ENCODE results near the gene COL25A1.

COL25A1 gene

DNA sequence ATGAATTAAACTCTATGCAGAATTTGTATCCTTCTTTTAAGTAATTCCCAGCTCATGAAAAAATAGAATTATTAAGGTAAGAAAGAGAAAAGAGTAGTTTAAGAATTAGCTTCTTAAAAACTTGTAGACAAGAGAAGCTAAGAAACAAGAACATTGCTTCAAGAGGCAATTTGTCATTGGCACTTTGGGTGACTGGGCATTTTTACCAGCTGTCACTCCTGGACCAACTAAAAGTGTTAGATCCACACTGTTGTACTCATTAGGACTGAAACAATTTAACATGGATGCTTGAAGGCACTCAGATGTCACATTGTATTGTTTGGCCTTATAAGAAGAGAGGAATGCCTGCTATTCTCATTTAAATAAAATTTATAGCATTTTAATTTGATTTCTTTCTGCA, 7.4 kb downstream of the COL25A1 start:
- no peak for DNase-seq
- in situ Hi-C loops (cut with HindIII; ENCODE audit: low pct_ligation_motif_present, low pct_unique_long_range_greater_than_20kb, low sequenced_read_pairs): no loop called here

DNA sequence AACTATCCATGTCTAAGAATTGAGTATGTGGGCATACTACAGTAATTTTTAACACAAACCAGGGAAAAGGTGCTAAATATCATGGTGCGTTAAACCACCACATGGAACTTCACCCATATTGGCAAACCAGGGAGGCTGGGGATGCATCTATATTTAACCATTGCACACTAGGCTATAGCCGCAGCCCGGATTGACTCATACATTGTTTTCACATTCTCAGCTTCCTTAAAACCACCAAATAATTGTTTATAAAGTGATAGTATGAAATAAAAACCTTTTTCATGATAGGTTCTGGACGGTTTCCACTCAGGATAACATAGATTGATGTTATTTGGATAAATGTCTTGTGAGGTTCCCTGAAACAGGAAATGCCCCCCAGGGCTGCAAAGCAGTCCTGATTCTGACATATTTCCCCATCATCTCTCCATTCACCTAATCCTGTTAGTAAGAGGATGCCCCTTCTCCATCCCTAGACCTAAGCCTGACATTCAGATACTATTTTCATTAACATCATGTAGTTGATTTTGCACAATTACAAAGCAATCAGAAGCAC, 7.9 kb downstream of the COL25A1 start:
- in situ Hi-C loops (cut with HindIII; ENCODE audit: low pct_ligation_motif_present, low pct_unique_long_range_greater_than_20kb, low sequenced_read_pairs): no loop called here
- DNase-seq: no peak

DNA sequence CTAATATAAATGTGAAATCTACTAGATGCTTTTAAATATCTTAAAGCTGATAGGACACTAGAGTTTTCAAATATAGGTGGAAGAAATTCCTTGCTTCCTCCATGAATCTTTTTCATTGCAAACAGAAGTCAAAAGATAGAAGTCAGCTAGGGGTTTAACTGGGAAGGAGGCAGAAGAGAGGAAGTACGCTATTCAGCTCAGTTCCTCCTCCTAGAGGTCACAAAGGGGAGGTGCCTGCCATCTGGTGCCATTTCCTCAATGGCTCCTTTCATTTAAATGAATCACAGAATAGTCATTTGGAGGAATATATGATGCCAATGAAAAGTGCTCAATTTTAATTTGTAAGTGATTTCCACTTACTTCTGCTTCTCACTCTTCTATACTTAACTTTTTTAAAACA, 8.5 kb downstream of the COL25A1 start:
- peak; percentile 18 for DNase-seq
- in situ Hi-C loops (cut with HindIII; ENCODE audit: low pct_ligation_motif_present, low pct_unique_long_range_greater_than_20kb, low sequenced_read_pairs): no loop called here

DNA sequence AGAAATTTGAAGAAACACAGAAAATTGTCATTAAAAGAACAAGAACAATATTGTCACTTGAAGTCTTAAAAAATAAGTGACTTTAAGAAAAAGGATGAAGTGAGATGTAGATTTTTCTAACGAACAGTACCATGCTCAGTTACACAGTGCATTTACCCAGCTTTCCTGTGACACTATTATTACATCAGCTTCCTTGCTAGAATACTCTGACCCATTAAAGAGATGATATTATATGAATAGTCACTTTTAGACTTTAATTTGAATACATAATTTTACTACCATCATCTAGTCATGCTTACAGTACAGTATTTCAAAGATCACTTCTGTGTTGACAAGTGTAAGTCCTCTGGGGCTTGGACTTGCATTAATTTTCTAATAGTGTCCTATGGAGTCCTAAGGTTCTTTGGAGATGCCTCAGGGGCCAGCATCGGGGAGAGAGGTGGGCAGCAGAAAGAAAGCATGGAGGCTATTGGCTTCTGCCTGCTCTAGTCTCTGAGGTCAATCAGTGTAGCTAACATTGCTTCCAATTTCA, 10.7 kb downstream of the COL25A1 start:
- no peak for DNase-seq
- in situ Hi-C loops (cut with HindIII; ENCODE audit: low pct_ligation_motif_present, low pct_unique_long_range_greater_than_20kb, low sequenced_read_pairs): no loop called here

DNA sequence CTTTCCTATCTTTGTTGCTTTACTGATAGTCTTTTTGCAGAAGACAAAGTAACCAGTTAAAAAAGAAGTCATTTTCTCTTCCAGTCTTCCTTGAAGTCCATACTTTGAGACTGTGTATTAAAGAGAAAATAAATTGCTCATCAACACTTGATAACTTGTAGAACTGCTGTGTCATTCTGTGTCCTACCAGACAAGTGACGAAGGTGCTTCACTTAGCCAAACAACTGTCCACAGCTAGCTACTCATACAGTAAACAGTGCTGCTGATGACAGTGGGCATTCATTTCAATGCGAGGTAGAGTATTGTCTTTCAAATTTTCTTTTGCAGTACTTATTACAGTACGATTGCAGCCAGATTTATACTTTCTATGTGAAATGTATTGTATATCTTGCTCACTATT, 11.5 kb downstream of the COL25A1 start:
- in situ Hi-C loops (cut with HindIII; ENCODE audit: low pct_ligation_motif_present, low pct_unique_long_range_greater_than_20kb, low sequenced_read_pairs): no loop called here
- DNase-seq: no peak

DNA sequence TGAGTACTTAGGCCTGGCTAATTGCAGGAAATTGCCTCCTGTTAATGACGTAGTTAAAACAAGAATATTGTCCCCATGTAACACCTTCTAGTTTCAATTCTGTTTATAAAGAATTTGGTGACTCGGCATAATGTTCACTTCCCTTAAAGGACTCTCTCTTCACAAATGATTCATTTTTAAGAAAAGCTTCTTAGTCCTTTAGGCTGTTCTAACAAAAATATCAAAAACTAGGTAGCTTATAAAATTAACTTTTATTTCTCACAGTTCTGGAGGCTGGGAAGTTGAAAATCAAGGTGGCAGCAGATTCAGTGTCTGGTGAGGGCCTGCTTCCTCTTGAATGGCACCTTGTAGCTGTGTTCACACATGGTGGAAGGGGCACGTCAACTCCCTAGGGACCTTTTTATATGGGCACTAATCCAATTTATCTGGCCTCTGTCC, 23.8 kb downstream of the COL25A1 start:
- in situ Hi-C loops (cut with HindIII; ENCODE audit: low pct_ligation_motif_present, low pct_unique_long_range_greater_than_20kb, low sequenced_read_pairs): no loop called here
- no peak for DNase-seq

DNA sequence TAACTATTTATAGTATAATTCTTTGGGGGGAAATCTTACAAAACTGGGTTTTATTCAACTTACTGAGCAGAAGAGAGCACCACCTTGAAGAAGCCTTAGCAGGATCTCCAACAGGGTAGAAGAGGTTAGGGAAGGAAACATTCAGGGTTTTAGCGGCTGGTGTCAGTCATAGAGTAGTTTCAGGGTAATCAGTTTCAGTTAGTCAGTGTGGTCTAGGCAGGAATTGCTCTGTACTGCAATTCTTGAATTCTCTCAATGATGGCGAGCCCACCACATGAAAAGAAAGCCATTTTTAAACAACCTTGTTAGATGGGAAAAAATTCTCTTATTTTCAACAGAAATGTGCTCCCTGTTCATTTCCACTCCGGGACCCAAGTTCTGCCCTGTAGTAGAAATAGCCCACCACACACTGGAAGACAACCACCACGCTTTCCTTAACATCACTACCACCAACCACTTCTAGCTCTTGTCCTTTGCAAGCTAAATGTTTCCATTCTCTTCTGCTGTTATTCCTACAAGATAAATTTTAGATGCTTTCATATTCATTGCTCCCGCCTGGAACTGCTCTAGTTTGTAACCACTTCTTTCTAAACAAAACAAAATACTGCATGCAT, 25.9 kb downstream of the COL25A1 start:
- DNase-seq: no peak
- in situ Hi-C loops (cut with HindIII; ENCODE audit: low pct_ligation_motif_present, low pct_unique_long_range_greater_than_20kb, low sequenced_read_pairs): no loop called here

DNA sequence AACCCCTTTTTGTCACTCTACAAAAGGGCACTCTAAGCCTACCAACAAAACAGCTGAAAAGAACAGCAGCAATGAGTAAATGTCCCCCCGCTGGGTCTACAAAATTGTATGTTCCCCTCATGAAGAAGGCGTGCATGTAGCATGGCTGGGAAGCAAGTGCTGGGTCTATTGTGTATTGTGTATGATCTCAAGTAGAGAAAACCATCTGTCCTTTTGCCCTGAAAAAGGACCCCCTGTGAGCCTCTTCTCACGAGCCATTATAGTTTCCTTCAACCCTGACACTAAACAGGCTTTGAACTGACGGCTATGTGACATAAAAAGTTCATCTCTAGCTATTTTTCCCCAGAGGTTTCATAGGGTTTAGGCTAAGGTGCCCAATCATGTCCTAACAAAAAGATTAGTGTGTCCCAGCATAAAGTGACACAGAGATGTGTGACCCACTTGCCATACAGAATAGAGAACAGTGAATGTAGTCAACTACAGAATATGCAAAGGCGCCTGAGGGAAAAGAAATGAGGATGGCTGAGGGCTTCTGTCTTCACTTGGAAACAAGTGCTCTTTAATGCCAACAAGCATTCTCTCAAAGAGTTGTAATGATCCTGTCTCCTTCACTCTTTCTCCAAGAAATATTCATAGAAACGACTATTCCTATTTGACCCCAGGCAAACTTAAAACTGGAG, 27.3 kb downstream of the COL25A1 start:
- in situ Hi-C loops (cut with HindIII; ENCODE audit: low pct_ligation_motif_present, low pct_unique_long_range_greater_than_20kb, low sequenced_read_pairs): no loop called here
- no peak for DNase-seq

DNA sequence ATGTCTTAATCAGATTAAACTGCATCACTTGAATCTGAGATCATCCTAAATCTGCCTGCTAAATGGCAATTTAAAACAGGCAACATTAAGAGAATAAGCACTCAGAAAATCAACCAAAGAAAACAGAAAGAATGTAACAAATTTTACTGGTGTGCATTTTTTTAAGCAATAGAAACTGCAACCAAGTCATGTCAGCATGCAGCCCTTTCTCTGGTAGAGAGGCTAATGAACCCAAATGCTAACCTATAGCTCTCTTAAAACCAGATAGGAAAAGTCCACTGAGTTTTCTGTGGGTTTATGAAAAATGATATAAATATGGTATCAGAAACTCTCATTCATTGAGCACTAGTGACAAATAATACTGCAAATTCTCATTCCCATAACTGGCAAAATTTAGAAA, 35.6 kb downstream of the COL25A1 start:
- no peak for DNase-seq
- in situ Hi-C loops (cut with HindIII; ENCODE audit: low pct_ligation_motif_present, low pct_unique_long_range_greater_than_20kb, low sequenced_read_pairs): no loop called here

DNA sequence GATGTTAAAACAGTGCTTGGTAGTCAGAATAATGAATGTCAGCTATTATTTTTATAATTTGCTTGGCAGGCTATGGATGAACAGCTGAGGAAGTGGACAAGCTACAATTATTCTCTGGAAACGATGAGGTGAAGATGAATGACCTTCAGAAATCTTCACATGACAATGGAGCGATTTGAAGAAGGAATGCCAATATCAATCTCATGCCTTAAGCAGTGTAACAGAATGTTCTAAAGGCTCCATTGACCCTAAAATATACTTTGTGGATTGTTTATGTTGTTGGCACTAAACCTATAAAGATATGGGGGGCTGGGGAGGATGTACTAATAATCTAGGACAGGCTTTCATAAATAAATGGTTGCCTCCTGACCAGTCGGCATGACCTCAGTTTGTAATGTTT, 36.2 kb downstream of the COL25A1 start:
- in situ Hi-C loops (cut with HindIII; ENCODE audit: low pct_ligation_motif_present, low pct_unique_long_range_greater_than_20kb, low sequenced_read_pairs): no loop called here
- DNase-seq: no peak

DNA sequence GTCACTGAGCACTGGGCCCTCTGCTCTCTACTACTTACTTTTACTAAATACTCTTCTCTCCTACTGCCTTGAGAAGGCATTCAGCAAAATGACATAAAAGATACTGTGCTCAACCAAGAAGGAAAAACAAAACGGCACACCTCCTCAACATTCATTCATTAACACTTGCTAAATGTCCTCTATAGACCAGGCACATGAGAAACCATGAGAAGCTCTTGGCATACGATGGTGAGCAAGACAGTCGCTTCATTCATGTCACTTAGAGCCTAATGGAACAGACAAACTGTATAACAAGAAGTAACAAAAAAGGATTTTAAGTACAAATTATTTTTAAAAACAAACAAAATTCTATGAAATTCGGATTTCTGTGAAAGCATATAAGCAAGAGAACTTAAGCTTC, 38.7 kb downstream of the COL25A1 start:
- no peak for DNase-seq
- in situ Hi-C loops (cut with HindIII; ENCODE audit: low pct_ligation_motif_present, low pct_unique_long_range_greater_than_20kb, low sequenced_read_pairs): no loop called here

DNA sequence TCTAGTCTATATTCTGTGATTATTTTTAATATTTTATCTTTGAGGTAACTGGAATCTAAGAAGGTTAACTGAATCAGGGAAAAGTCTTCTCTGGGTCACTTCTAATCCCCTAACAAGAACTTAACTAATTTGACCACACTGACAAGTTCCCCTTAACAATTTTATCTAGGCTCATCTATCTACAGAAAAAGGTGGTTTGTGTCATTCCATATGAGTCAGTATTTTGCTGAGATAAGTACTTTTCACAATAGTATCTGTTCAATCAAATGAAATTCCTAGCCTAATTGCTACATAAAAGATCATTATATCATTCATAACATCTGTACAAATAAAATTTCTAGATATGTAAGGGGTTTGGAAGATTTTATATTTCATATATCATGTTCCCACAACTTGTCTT, 45.6 kb downstream of the COL25A1 start:
- DNase-seq: no peak
- in situ Hi-C loops (cut with HindIII; ENCODE audit: low pct_ligation_motif_present, low pct_unique_long_range_greater_than_20kb, low sequenced_read_pairs): no loop called here

DNA sequence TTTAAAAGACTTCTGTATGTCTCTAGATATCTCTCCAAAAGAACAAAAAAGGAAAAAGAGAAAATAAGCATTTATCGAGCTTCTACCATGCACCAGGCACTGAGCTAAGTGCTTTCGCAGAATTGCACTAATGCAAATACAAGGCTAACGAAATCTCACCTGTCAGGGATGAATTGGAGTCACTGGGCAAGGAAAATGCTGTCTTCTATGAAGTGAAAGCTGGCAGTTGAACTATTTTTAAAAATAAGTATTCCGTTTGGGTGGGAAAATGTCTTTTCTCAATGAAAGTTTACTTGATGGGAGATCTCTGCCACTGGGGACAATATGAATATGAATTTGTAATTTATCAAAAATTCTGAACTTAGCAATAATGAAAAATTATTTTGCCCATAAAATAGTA, 47.6 kb downstream of the COL25A1 start:
- in situ Hi-C loops (cut with HindIII; ENCODE audit: low pct_ligation_motif_present, low pct_unique_long_range_greater_than_20kb, low sequenced_read_pairs): no loop called here
- DNase-seq: no peak

DNA sequence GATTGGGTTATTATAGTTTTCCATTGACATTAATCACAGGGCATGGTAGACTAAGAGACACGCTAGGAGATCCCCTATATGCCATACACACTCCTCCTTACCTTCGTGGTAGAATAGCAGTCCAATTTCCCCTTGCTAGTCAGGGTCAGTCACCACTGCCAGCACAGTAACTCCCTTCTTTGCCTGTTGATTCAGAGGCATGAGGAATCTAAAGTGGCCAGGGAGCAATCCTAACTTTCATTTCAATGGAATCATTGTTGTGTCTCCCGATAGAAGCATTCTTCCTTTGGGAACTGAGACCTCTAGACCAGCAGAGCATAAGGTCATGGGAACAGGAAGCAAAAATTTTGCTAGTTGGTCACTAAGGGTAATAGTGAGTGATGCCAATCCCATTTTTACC, 51.1 kb downstream of the COL25A1 start:
- no peak for DNase-seq
- in situ Hi-C loops (cut with HindIII; ENCODE audit: low pct_ligation_motif_present, low pct_unique_long_range_greater_than_20kb, low sequenced_read_pairs): no loop called here

DNA sequence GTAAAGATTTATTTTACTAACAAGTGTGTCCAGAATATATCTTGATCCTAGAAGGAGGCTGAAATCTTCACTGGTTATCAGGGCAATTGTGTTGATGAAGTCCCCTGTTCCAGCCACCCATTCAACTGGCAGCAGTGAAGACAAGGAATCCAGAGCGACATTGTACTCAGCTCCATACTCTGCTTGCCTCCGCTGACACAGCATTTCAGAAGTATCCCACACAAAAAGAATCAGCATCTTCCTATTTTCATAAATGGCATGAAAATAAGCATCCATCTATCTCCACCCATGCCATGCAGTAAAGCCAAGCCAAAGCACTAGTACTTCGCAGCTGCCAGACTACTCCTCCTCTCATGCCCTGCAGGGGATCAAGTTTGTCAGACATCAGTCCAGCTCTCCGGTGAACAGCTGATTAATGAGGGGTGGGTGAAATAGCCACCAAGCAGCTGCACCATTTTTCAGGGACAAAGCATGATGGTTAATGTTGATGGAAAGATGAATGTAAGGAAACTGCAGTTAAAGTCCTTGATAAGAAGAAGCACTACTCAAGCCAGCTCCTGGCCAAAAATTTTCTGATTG, 54.0 kb downstream of the COL25A1 start:
- in situ Hi-C loops (cut with HindIII; ENCODE audit: low pct_ligation_motif_present, low pct_unique_long_range_greater_than_20kb, low sequenced_read_pairs): no loop called here
- no peak for DNase-seq

DNA sequence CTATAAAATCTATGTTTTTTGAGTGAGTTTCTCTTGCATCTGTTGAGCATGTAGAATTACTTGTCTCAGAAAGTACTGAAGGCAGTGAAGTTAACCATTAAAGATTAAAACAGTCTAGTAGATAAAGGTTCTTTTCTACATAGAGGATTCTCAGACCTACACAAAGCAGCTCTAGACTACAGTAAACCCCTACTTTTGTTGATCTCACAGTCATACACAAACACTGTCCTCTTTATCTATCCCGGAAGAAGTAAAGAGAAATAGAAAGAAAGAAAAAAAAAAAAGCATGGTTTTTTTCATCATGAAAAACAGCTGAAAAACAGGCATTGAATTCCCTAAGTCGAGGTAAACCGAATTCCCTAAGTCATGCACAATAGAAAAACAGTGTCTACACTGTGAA, 58.6 kb downstream of the COL25A1 start:
- DNase-seq: no peak
- in situ Hi-C loops (cut with HindIII; ENCODE audit: low pct_ligation_motif_present, low pct_unique_long_range_greater_than_20kb, low sequenced_read_pairs): no loop called here

DNA sequence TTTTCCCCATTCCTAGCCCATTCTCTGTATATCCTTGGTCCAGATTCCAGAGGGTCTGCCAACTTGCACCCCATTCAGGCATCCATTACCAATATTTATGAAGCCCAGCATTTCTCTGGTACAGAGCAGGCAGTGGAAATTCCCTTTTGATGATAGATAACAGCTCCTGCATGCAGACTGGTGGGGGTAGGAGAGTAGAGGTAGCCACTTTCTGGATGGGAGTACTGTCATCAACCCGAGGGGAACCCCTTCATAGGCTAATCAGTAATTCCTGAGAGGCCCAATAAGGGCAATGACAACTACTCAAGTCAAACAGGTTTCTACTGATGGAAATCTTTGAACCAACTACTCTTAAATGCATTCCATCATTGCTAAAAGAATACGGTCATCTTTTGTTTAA, 63.7 kb downstream of the COL25A1 start:
- no peak for DNase-seq
- in situ Hi-C loops (cut with HindIII; ENCODE audit: low pct_ligation_motif_present, low pct_unique_long_range_greater_than_20kb, low sequenced_read_pairs): no loop called here

DNA sequence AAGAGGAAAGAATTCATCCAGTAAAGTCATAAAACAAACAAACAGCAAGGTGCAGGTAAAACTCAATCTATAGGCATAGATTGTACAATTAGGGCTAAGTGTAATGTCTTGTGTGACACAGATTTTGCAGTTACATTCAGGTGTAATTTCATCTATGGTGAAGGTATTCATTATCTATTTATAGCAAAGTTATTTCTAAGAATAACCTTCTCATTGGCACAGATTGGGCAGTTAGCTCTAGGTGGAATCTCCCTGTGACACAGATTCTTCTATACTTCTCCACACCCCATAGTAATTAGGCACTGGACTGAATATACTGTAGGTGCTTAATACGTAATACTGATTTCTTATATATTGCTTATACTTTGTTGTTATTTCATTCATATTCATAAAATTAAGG, 66.8 kb downstream of the COL25A1 start:
- DNase-seq: no peak
- in situ Hi-C loops (cut with HindIII; ENCODE audit: low pct_ligation_motif_present, low pct_unique_long_range_greater_than_20kb, low sequenced_read_pairs): no loop called here

DNA sequence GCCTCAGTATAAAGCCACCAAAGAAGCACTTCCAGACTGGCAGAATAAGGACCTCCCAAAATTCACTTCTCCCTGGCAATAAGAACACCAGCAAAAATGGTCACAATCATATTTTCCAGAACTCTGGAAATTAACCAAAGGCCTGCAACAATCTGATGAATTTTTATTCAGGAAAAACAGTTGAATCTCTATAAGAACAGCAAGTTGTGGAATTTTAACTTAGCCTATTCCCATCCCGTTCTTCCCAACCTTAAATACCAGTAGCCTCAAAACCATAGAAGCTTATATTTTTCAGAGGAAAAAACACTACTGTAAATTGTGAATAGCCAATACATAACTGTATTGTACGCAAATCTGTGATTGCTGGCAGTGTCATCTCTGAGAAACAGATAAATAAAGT, 67.9 kb downstream of the COL25A1 start:
- in situ Hi-C loops (cut with HindIII; ENCODE audit: low pct_ligation_motif_present, low pct_unique_long_range_greater_than_20kb, low sequenced_read_pairs): no loop called here
- no peak for DNase-seq

DNA sequence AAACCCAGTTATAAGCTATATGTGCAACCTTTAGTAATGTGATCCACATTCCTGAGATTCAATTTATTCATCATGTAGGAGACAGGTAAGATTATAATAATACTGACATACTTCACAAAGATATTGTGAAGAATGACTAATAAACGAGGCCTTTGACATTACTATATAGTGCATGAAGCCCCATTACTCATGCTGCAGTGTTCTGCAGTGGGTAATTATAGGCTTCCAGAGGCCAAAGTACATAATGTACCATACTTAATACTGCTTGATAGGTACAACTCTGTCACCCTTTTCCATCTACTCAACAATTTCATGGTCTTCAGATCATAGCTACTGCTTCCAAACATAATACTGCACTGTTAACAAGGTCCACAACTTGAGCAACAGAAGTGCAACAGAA, 68.9 kb downstream of the COL25A1 start:
- in situ Hi-C loops (cut with HindIII; ENCODE audit: low pct_ligation_motif_present, low pct_unique_long_range_greater_than_20kb, low sequenced_read_pairs): no loop called here
- DNase-seq: no peak

All from ACHN (cell line).